ENCODE data around the gene AEBP1. TPM values are rescaled to one million over a fixed set of nuclear protein-coding genes. Genes with fewer than 3 reads are reported as not detected.

AEBP1 gene
- total and polyA plus RNA-seq, 7 donors, result 2.8 to 22.0 (median 7.8) TPM

- no peaks in the 10 kb centered on the region for H3K4me1 ChIP-seq
- intact Hi-C loops (cut with DNase I), result no loop called here
- TF ChIP-seq, protein P1, sequence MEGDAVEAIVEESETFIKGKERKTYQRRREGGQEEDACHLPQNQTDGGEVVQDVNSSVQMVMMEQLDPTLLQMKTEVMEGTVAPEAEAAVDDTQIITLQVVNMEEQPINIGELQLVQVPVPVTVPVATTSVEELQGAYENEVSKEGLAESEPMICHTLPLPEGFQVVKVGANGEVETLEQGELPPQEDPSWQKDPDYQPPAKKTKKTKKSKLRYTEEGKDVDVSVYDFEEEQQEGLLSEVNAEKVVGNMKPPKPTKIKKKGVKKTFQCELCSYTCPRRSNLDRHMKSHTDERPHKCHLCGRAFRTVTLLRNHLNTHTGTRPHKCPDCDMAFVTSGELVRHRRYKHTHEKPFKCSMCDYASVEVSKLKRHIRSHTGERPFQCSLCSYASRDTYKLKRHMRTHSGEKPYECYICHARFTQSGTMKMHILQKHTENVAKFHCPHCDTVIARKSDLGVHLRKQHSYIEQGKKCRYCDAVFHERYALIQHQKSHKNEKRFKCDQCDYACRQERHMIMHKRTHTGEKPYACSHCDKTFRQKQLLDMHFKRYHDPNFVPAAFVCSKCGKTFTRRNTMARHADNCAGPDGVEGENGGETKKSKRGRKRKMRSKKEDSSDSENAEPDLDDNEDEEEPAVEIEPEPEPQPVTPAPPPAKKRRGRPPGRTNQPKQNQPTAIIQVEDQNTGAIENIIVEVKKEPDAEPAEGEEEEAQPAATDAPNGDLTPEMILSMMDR (IDR thresholded peaks at IDR 0.05), result no peak
Observed at GRCh38 chr7:44104860-44105771, 971 bp downstream of the AEBP1 start.

GRCh38 chr7:44105832-44106231 is 1.7 kb downstream of the AEBP1 start:
- peak overlapping the region; percentile 59 for H3K4me3 ChIP-seq
- TF ChIP-seq, protein P1 (IDR thresholded peaks at IDR 0.05), result no peak
- ATAC-seq, result no peak
- peaks cover 0 to 11% (median 6%) of the 10 kb centered on the region in 3 donors for H3K27me3 ChIP-seq (ENCODE audit: insufficient read depth in 3 of 3, low read length in 2 of 3)
- no peaks in the 10 kb centered on the region for H3K36me3 ChIP-seq (ENCODE audit: insufficient read depth in 1 of 2, low read depth in 1 of 2)
- DNase-seq, result no peak
- no peaks in the 10 kb centered on the region for H3K4me1 ChIP-seq
- no peak overlapping the region for H3K27ac ChIP-seq
- intact Hi-C loops (cut with DNase I), result no loop called here
- WGBS, 3 donors, result 87 to 88% (median 87%) methylated on average over 2 of the region's 2 CpGs
- H3K9me3 ChIP-seq, result no peaks in the 10 kb centered on the region

More at GRCh38 chr7:44104860-44105771, 971 bp downstream of the AEBP1 start:
- Histone ChIP-seq H3K9me3 (no peaks in the 10 kb centered on the region), H3K4me3 (peak overlapping the region; percentile 59), H3K27ac (peak overlapping the region; percentile 58), H3K36me3 (ENCODE audit: insufficient read depth in 1 of 2, low read depth in 1 of 2) (no peaks in the 10 kb centered on the region), H3K27me3 (ENCODE audit: insufficient read depth in 3 of 3, low read length in 2 of 3) (peaks cover 0 to 11% (median 6%) of the 10 kb centered on the region in 3 donors)
- 39 to 47% (median 46%) methylated on average over 20 to 28 of the region's 28 CpGs for WGBS, 3 donors
- ATAC-seq, result peak; percentile 17 to 41 (median 22)
- DNase-seq, result peak in 1 of 2 donors; percentile 59

DNA sequence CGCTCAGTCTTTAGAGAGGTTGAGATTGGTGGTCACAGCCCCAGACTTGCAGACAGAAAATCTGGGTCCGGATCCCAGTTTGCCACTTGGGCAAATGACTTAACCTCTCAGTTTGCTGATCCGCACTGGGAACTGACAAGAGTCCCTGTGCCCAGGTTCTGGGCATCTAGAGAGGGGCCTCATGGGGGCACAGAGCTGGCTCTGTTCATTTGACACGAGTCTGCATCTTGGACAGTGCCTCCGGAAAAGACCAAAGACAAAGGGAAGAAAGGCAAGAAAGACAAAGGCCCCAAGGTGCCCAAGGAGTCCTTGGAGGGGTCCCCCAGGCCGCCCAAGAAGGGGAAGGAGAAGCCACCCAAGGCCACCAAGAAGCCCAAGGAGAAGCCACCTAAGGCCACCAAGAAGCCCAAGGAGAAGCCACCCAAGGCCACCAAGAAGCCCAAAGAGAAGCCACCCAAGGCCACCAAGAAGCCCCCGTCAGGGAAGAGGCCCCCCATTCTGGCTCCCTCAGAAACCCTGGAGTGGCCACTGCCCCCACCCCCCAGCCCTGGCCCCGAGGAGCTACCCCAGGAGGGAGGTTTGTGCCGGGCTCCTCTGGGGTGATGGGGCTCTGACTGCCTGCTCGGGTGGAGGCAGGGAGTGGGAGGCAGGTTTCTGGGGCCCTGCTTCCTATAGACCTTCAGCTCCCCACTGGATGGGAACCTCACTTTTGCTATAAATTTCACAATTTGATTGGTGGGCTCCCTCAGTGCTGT is 2.3 kb downstream of the AEBP1 start:
- no peak overlapping the region for H3K27ac ChIP-seq
- TF ChIP-seq, protein P1 (IDR thresholded peaks at IDR 0.05), result no peak
- no peaks in the 10 kb centered on the region for H3K9me3 ChIP-seq
- peaks cover 0 to 11% (median 6%) of the 10 kb centered on the region in 3 donors for H3K27me3 ChIP-seq (ENCODE audit: insufficient read depth in 3 of 3, low read length in 2 of 3)
- no peak for ATAC-seq
- peak overlapping the region; percentile 59 for H3K4me3 ChIP-seq
- intact Hi-C loops (cut with DNase I), result no loop called here
- DNase-seq, result peak in 1 of 2 donors; percentile 26
- 90 to 95% (median 91%) methylated on average over 10 of the region's 10 CpGs for WGBS, 3 donors
- no peaks in the 10 kb centered on the region for H3K36me3 ChIP-seq (ENCODE audit: insufficient read depth in 1 of 2, low read depth in 1 of 2)
- no peaks in the 10 kb centered on the region for H3K4me1 ChIP-seq

DNA sequence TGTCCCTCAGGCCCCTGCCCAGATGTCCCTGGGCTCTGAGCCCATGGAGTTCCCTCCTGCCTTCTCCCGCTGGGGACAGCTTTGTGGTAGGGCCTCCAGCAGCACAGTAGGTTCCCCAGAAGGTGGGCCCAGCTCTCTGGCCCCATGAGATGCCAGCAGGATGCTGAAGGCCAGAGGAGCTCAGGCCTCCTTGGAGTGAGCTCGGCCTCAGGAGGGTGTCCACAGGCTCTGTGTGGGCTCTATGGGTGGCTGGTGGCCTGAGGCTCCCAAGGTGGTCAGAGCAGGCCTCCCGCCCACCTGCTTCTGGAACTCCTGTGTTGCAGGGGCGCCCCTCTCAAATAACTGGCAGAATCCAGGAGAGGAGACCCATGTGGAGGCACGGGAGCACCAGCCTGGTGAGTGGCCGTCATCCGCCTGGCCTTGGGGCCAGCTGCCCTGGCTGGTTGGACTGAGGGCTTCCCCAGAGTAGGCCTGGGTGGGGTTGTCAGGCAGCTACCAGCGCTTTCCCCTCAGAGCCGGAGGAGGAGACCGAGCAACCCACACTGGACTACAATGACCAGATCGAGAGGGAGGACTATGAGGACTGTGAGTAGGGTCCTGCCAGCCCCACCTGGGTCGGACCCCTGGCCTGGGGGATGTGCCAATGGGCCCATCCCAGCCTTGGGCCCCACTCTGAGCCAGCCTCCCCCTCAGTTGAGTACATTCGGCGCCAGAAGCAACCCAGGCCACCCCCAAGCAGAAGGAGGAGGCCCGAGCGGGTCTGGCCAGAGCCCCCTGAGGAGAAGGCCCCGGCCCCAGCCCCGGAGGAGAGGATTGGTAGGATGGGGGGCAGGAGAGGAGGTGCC is 3.2 kb downstream of the AEBP1 start:
- DNase-seq (peak in 1 of 2 donors; percentile 52), ATAC-seq (no peak)
- no peaks in the 10 kb centered on the region for H3K4me1 ChIP-seq
- H3K9me3 ChIP-seq, result no peaks in the 10 kb centered on the region
- H3K36me3 ChIP-seq (ENCODE audit: insufficient read depth in 1 of 2, low read depth in 1 of 2), result no peaks in the 10 kb centered on the region
- TF ChIP-seq, protein P1 (IDR thresholded peaks at IDR 0.05), result no peak
- H3K27ac ChIP-seq, result no peak overlapping the region
- H3K27me3 ChIP-seq (ENCODE audit: insufficient read depth in 3 of 3, low read length in 2 of 3), result peaks cover 0 to 11% (median 6%) of the 10 kb centered on the region in 3 donors
- no peak overlapping the region for H3K4me3 ChIP-seq
- 91 to 93% (median 92%) methylated on average over 16 to 18 of the region's 18 CpGs for WGBS, 3 donors
- intact Hi-C loops (cut with DNase I), result no loop called here
